Breast epithelium (tissue), 3 donors: Measurements from ENCODE around the gene PTPRN2.

Experiments
- POLR2A ChIP-seq: fragments of 450-650 bp; IDR thresholded peaks from one replicate; pipeline ENCODE4 v1.6.1; 2016; ENCODE audit warnings: antibody characterized with exemption, mild to moderate bottlenecking, moderate library complexity
- POLR2AphosphoS5 ChIP-seq, 3 donors: sonication (generic); formaldehyde crosslinking; IDR thresholded peaks; one replicate each; pipeline ENCODE4 v1.6.1; 2017; ENCODE audit warnings: antibody characterized with exemption in 3 of 3
- TF ChIP-seq, protein P1 (sequence below), 3 donors: fragments of 450-650 bp; IDR thresholded peaks; one replicate each; pipeline ENCODE4 v1.5.1; 2016 to 2017; ENCODE audit warnings: antibody characterized with exemption in 3 of 3, mild to moderate bottlenecking in 3 of 3, moderate library complexity in 3 of 3

DNA sequence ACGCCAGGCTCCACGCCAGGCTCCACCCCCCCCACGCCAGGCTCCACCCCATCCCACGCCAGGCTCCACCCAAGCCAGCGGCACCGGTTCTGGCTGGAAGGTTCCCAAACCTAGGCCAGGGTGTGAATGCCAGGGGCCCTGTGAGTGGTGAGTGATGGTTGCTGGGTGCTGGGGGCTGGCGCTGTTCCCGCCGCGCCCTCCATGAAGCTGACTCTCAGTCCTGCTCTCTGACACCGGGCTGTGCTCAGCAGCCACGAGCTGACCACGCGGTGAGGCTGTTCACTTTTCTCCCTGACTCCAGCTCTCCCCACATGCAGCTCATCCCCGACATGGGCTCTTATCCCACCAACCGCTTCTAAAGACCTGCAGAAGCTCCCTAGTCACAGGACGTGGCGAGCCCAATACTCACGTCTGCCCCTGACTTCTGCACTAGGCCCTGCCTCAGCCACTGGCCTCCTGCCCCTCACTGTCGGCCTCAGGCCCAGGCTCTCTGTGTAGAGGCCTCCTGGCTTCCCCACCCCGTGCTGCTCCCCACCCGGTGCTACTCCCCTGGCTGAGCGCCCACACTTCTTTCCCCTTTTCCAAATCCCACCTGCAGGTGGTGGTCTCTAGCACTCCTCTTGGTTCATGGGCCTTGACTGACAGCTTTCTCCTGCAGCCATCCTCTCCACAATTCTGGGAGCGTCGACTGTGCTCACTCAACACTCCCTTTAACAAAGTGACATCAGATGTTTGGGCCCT lies 603.0 kb downstream of the PTPRN2 start:
- TF ChIP-seq, protein P1, sequence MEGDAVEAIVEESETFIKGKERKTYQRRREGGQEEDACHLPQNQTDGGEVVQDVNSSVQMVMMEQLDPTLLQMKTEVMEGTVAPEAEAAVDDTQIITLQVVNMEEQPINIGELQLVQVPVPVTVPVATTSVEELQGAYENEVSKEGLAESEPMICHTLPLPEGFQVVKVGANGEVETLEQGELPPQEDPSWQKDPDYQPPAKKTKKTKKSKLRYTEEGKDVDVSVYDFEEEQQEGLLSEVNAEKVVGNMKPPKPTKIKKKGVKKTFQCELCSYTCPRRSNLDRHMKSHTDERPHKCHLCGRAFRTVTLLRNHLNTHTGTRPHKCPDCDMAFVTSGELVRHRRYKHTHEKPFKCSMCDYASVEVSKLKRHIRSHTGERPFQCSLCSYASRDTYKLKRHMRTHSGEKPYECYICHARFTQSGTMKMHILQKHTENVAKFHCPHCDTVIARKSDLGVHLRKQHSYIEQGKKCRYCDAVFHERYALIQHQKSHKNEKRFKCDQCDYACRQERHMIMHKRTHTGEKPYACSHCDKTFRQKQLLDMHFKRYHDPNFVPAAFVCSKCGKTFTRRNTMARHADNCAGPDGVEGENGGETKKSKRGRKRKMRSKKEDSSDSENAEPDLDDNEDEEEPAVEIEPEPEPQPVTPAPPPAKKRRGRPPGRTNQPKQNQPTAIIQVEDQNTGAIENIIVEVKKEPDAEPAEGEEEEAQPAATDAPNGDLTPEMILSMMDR (IDR thresholded peaks at IDR 0.05) = no peak
- TF ChIP-seq POLR2A (no peak), POLR2AphosphoS5 (IDR thresholded peaks at IDR 0.05) (no peak)
